NCI-H1417 treated with DMSO at 0.1 percent for 48 hours (cell line): Measurements from ENCODE around the gene CPNE5.

Source experiments
- DNase-seq: peaks from one replicate; lab custom pipeline; 2025; lab: John Stamatoyannopoulos, UW

Gene CPNE5

GRCh38 chr6:36838896-36839748, at the start of gene CPNE5:
CPNE5 (minus strand) TSS chr6:36839444; CDS start chr6:36839377, 67 bp downstream.
- DNase-seq = no peak

GRCh38 chr6:36888115-36888643, 48.9 kb upstream of the CPNE5 start:
- DNase-seq = no peak

DNA sequence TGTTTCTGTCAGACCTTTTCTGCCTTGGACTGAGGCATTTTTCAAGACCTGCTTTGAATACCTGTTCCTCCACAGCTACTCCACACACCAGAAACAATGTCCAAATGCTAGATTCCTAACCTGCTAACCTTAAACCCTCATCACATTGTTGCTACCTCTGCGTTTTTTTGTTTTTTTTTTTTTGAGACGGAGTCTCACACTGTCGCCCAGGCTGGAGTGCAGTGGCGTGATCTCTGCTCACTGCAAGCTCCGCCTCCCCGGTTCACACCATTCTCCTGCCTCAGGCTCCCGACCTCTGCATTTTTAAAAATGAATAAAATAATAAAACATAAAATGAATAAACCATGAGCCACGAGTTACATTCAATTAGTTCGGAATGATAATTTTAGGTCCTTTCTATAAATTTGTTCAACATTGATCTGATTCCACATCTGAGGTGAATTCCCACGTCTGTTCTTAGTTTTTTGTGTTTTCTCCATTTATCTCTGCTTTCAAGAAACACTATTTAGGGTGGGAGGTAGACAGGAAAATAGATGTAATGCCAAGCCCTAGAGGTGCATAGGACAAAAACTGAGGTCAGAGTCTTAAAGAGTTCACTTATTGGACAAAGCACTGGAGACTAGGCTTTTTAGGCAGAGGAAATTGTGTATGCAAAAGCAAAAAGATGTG, 47.8 kb upstream of the CPNE5 start:
- no peak for DNase-seq

- DNase-seq = peak; percentile 76
Measured at GRCh38 chr6:36885461-36886401, 46.5 kb upstream of the CPNE5 start, which contains the start of gene C6orf89. C6orf89 (plus strand) TSS chr6:36885952; CDS start chr6:36899445, 13,493 bp downstream.

GRCh38 chr6:36884610-36885009, 45.4 kb upstream of the CPNE5 start:
- no peak for DNase-seq

GRCh38 chr6:36875250-36875633, 36.0 kb upstream of the CPNE5 start:
- no peak for DNase-seq

DNA sequence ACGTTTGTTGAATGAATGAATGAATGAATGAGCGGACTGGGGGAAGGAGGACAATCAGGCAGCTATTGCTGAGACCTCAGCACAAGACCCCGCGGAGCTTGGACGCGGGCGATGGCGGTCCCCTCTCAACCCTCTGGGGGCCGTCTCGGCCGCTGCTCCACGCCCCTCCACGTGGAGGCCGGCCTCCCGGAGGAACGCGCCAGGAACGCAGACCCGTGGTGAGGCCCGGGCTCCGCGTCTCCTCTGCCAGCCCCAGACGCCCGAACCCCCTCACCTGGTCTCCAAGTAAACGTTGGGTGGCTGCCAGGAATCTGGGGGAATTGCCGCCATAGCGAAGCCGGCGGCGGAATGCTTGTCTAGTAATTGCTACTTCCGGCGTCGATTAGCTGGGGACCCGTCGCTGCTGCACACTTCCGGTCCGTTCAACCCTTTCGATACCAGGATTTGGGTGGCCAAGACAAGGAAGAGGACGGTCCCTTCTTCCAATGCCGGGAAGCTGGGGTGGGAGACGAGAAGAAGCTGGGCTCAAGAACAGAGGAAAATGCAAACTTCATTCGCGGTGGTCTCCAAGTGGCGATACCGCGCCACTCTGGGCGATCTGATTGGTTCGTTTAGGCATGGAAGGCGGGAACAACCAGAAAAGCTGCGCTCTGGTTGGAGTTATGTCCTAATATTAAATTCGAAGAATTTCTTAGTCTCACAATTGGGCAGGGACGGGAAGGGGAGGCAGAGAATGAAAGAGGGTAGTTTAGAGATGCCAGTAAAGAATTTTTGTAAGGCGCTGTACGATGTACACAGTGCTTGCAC, 35.4 kb upstream of the CPNE5 start, which contains the start of gene PPIL1:
PPIL1 (minus strand) TSS at position 361 of the 807 bp plus-strand sequence; CDS start at position 330, 31 bp downstream.
- peak; percentile 76 for DNase-seq

DNA sequence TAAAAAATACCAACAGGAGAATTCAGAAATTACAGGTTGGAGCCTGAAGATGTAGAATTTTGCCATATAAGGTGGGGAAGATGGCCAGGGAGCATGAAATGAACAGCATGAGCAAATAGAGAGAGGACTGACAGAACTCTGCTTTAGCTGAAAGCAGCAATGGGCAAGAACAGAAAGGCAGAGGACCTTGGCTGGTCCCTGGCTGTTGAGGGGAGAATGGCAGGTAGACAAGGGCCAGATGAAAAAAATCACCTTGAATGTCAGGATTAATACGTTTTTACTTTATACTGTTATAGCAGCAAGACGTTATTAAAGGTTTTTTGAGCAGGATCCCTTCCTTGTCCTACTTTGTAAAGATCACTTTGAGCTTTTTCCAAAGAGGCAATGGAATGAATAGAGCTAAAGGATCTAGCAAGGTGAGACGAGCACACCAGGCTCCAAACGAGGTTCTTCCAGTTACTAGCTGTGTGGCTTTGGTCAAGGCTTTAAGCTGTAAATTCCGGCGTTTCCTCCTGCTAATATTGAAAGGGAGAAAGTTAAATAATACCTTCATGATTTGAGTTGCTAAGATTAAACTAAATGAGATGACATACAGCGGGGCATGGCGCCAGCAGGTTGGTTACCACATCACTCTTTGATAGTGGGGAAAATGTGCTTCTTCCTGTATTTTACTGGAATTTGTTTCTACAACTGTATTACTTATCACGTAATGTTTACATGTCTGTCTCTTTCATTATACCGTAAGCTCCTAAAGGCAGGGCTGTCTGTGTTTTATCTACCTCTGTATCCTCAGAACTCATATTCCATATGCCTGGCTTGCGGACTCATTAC, 34.6 kb upstream of the CPNE5 start:
- DNase-seq = no peak

DNA sequence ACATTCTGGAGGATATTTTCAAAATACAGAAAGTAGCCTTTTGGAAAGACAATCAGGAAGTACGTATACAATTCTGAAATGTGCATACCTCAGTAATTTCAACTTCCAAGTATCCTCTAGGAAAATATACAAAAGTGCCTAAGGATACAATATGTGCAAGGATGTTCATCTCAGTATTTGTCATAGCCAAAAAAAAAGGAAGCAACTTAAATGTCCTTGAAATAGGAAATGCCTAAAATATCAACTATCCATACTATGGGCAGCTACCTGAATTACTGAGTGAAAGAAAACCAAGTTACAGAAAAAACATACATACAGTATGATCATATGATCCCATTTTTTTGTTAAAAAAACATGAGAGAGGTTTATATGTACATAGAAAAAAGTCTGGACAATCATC, 33.9 kb upstream of the CPNE5 start:
- no peak for DNase-seq

- no peak for DNase-seq
Measured at GRCh38 chr6:36871686-36872085, 32.4 kb upstream of the CPNE5 start.

DNA sequence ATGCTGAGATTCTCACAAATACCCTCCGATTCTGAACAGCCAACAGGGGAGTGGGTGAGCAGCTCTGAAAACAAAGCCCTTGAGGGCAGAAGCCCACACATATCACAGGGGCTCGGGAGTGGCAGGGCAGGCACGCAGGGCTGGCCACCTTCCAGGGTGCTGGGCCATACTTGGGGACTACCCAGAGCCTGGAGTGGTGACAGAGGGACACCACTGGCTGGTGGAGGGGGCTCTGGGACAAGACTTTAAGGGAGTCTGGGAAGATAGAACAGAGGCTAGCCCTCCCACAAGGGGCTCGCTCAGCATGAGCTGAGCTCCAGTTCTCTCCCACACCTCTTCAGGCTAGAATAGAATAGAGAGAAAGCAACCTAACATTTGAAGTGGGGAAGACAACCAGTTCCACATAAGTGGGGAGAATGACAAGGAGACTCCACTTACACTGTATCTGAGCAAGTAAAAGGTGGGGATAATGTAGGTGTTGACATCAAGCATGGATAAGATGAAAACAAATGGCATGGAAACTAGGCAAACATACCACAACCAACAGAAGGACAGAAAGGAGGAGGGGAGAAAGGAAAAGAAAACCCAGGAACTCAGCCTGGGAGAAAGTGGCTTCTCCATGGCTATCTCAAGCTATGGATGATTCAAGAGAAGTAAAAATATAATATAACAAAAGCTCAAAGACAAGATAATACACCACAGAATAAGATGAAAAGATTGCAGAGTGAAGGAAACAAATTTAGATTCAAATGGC, 28.4 kb upstream of the CPNE5 start:
- DNase-seq = no peak

DNA sequence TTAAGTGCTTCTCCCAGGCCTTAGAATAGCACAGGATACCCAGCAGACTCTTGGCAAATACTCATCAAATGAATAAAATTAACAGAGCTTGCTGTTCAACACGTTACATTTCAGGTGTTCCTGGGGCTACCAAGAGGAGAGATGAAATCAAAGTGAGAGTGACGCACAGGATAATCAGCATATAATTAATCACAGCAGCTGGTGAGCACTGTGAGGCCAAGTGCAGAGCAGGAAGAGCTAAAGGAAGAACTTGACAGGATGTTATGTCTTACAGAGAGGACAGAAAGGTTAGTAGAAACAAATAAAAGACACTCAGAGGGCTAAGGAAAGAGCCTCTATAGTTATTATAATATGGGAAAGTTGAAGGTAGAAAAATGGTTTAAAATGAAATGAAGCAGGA, 26.6 kb upstream of the CPNE5 start:
- no peak for DNase-seq

GRCh38 chr6:36863670-36864540, 24.7 kb upstream of the CPNE5 start:
- peak; percentile 42 for DNase-seq

GRCh38 chr6:36862848-36863382, 23.7 kb upstream of the CPNE5 start:
- no peak for DNase-seq

DNA sequence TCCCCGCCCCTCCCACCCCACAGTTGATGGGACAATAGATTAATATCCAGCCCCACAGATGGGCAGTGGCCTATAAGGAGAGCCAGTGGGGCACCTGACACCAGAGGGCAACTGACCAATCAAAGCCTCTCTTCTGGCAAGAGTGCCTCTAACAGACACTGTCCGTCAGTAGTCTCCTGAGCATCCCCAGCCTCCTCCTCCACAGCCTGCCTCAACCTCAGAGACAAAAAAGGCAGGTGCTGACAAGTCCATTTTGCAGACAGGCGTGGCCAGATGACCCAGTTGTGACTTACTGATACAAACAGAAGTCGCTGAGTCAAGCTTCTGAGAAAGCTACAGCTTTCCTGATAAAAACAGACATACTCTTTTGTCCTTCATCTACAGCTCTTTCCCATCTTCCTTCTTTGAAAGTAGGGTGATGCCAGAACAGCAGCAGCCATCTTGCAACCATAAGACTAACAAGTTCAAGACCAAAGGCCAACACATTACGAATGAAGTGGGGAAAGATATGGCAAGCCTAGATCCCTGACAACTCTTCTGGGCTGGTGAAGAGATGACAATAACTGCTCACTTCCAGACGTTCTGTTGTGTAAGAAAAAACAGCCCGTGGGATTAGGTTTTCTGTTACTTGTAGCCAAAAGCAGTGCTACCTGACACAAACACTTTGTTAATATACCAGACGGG, 23.1 kb upstream of the CPNE5 start:
- DNase-seq = no peak

DNA sequence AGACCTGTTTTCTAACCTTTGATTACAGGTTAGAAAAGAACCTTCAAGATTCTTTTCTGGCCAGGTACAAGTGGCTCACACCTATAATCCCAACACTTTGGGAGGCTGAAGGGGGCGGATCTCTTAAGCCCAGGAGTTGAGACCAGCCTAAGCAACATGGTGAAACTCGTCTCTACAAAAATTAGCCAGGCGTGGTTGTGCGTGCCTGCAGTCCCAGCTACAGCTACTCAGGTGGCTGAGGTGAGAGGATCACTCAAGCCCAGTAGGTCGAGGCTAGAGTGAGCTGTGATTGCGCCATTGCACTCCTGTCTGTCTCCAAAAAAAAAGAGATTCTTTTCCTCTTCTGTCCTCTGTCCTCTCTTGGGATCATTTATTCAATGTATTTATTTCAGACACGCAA, 20.9 kb upstream of the CPNE5 start:
- DNase-seq = no peak

DNA sequence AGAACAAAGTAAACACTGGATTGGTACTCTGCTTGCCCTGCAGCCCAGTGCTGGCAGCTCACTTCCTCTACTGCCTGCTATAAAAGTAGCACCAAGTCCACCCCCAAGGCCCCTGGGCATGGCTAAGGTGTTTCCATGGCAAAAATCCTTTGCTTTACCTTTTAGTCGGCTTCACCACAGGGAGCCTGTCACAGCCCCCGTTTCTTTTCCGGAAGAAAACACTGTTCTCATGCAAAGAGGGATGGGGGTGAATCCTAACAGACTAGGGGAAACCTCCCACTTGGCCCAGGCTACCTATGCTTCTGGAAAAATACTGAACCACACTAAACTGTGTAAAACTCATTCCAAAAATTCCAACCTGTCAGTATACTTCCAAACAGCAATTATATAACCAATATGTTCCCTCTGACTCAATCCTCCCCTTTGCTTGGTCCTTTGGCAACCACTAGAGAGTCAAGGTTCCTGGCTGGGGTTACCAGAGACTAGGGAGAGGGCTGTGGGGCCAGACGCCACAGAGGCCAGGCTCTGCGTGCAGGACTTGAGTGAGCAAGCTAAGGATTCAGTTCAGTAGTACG, 19.2 kb upstream of the CPNE5 start:
- DNase-seq = no peak
